IMR-90 (cell line): ENCODE measurements around the gene PSG4. TPM values are rescaled to one million over a fixed set of nuclear protein-coding genes. Genes with fewer than 3 reads are reported as not detected.
"Not testable (repeated sequence)": the region's sequence is repeated elsewhere in the genome, so short reads cannot be mapped to it uniquely, and the experiment has no call there.

Experiments
- ATAC-seq: fragments of 200-7000 bp; cut with Tn5 transposase; 2 replicates; pipeline ENCODE4 v1.9.1; 2020; ENCODE audit warnings: low read depth, mild to moderate bottlenecking, moderate library complexity
- BruUV-seq: library from RNA; stranded (reverse); fragments of 400-500 nt; replicated peaks from 2 replicates; lab custom pipeline; 2021; lab: Mats Ljungman, UMichigan
- CTCF ChIA-PET: fragments of 300-600 bp; formaldehyde crosslinking; extraction: SDS; loops from one replicate; lab custom pipeline; 2021; ENCODE audit warnings: antibody characterized with exemption; lab: Yijun Ruan, JAX
- POLR2A ChIA-PET: fragments of 300-600 bp; sonication (Branson Sonifier 250); formaldehyde crosslinking; loops from one replicate; lab custom pipeline; 2022; ENCODE audit warnings: antibody characterized with exemption; ENCODE audit not compliant: unreplicated experiment; lab: Charles Lee
- DNase-seq: peaks from one replicate; pipeline ENCODE4 v3.0.0; 2013
- H2AFZ ChIP-seq: replicated peaks from 2 replicates; pipeline ENCODE3; 2013; ENCODE audit warnings: low read length, mild to moderate bottlenecking; ENCODE audit not compliant: poor library complexity
- H2AK5ac ChIP-seq: 2 replicates; pipeline ENCODE4 v1.6.1; 2013; ENCODE audit warnings: low read depth, low read length, inconsistent platforms
- H2AK9ac ChIP-seq: replicated peaks from 2 replicates; pipeline ENCODE3; 2013; ENCODE audit warnings: mild to moderate bottlenecking, low read depth, low read length, moderate library complexity; ENCODE audit not compliant: poor library complexity
- H2BK120ac ChIP-seq: 2 replicates; pipeline ENCODE4 v1.6.1; 2013; ENCODE audit warnings: low read depth, low read length, inconsistent platforms
- H2BK15ac ChIP-seq: 3 replicates; pipeline ENCODE4 v1.6.1; 2013; ENCODE audit warnings: low read depth, low read length, inconsistent platforms
- H2BK20ac ChIP-seq: 2 replicates; pipeline ENCODE4 v1.6.1; 2013; ENCODE audit warnings: low read depth, mild to moderate bottlenecking, inconsistent platforms, low read length, moderate library complexity
- H2BK5ac ChIP-seq: 2 replicates; pipeline ENCODE4 v1.6.1; 2013; ENCODE audit warnings: mild to moderate bottlenecking, low read depth, low read length, inconsistent platforms; ENCODE audit not compliant: poor library complexity, severe bottlenecking
- H3K14ac ChIP-seq: replicated peaks from 2 replicates; pipeline ENCODE4 v1.6.1; 2013; ENCODE audit warnings: low read depth, low read length, inconsistent platforms
- H3K18ac ChIP-seq: 2 replicates; pipeline ENCODE4 v1.6.1; 2013; ENCODE audit warnings: low read depth, low read length, control low read depth
- H3K23ac ChIP-seq: 2 replicates; pipeline ENCODE4 v1.6.1; 2013; ENCODE audit warnings: low read depth, low read length, inconsistent platforms
- H3K27ac ChIP-seq: 2 replicates; pipeline ENCODE4 v1.5.1; 2013; ENCODE audit warnings: mild to moderate bottlenecking, control low read depth, low read length; ENCODE audit not compliant: insufficient read depth
- H3K27me3 ChIP-seq: 2 replicates; pipeline ENCODE4 v1.6.1; 2013; ENCODE audit warnings: low read length; ENCODE audit not compliant: control insufficient read depth, insufficient read depth
- H3K36me3 ChIP-seq: 2 replicates; pipeline ENCODE4 v1.6.1; 2013; ENCODE audit warnings: low read length, mixed read lengths; ENCODE audit not compliant: control insufficient read depth, insufficient read depth
- H3K4ac ChIP-seq: 2 replicates; pipeline ENCODE4 v1.6.1; 2013; ENCODE audit warnings: low read depth, low read length, inconsistent platforms
- H3K4me1 ChIP-seq: 2 replicates; pipeline ENCODE4 v1.6.1; 2013; ENCODE audit warnings: low read length, mixed read lengths; ENCODE audit not compliant: control insufficient read depth, insufficient read depth
- H3K4me2 ChIP-seq: 2 replicates; pipeline ENCODE4 v1.6.1; 2013; ENCODE audit warnings: low read depth, mild to moderate bottlenecking, control low read depth, low read length, moderate library complexity
- H3K4me3 ChIP-seq: 2 replicates; pipeline ENCODE4 v1.5.1; 2013; ENCODE audit warnings: low read depth, mild to moderate bottlenecking, control low read depth, low read length, moderate library complexity; ENCODE audit not compliant: insufficient read depth
- H3K56ac ChIP-seq: 2 replicates; pipeline ENCODE4 v1.6.1; 2013; ENCODE audit warnings: low read length, inconsistent platforms; ENCODE audit not compliant: insufficient read depth; ENCODE audit errors: extremely low read depth
- H3K79me1 ChIP-seq, 2 experiments: 2 replicates each; pipeline ENCODE4 v1.6.1; 2013; ENCODE audit warnings: low read length in 2 of 2, inconsistent platforms in 1 of 2, low read depth in 1 of 2
- H3K9ac ChIP-seq: 2 replicates; pipeline ENCODE4 v1.6.1; 2013; ENCODE audit warnings: low read depth, low read length, control low read depth
- H3K9me1 ChIP-seq: 2 replicates; pipeline ENCODE4 v1.6.1; 2013; ENCODE audit warnings: low read length, inconsistent platforms; ENCODE audit not compliant: insufficient read depth
- H3K9me3 ChIP-seq: 2 replicates; pipeline ENCODE4 v1.6.1; 2013; ENCODE audit warnings: low read length; ENCODE audit not compliant: control insufficient read depth, insufficient read depth
- H4K20me1 ChIP-seq: 2 replicates; pipeline ENCODE4 v1.6.1; 2013; ENCODE audit warnings: low read length, inconsistent platforms; ENCODE audit not compliant: insufficient read depth
- H4K5ac ChIP-seq: 2 replicates; pipeline ENCODE4 v1.6.1; 2013; ENCODE audit warnings: mild to moderate bottlenecking, low read depth, low read length, control low read depth
- H4K8ac ChIP-seq, 2 experiments: 2 replicates each; pipeline ENCODE4 v1.6.1; 2013; ENCODE audit warnings: low read depth in 2 of 2, low read length in 2 of 2, control low read depth in 1 of 2, inconsistent platforms in 1 of 2
- H4K91ac ChIP-seq: 2 replicates; pipeline ENCODE4 v1.6.1; 2013; ENCODE audit warnings: low read depth, low read length, inconsistent platforms; ENCODE audit not compliant: insufficient read depth
- WGBS, 2 experiments: methylation state at CpG; one replicate each; pipeline versions ENCODE4 v1.1.5 to v1.1.7; 2013; ENCODE audit warnings: missing lambda C conversion rate in 2 of 2; ENCODE audit not compliant: insufficient read length in 1 of 2; ENCODE audit errors: extremely low coverage in 2 of 2; 5-methylcytosine and 5-hydroxymethylcytosine counted together
- dilution Hi-C: fragments of 300-500 bp; cut with HindIII; formaldehyde crosslinking; loops from one replicate; pipeline ENCODE4 v1.14.3; 2018; ENCODE audit warnings: low sequenced_read_pairs; ENCODE audit not compliant: unreplicated experiment
- in situ Hi-C: fragments of 300-500 bp; cut with MboI; formaldehyde crosslinking; loops from 3 replicates; pipeline ENCODE4 v1.14.3; 2019; ENCODE audit warnings: low sequenced_read_pairs, inconsistent platforms, mixed read lengths
- intact Hi-C: fragments of 100-400 bp; cut with micrococcal nuclease; formaldehyde crosslinking; loops from 2 replicates; pipeline ENCODE4 v1.10.0; 2022
- polyA plus RNA-seq, 3 experiments: library from polyadenylated mRNA; depleted of rRNA; stranded (reverse); fragments of >200 nt; gene quantifications; 2 replicates each; pipeline ENCODE4 v1.2.3, GENCODE V29; 2012; ENCODE audit warnings: low replicate concordance in 1 of 3
- total RNA-seq: library from RNA; depleted of rRNA; stranded (reverse); fragments of >200 nt; gene quantifications from 2 replicates; pipeline ENCODE4 v1.2.3, GENCODE V29; 2012

PSG4 gene
- total and polyA plus RNA-seq, 2 of the 4 experiments (the other 2 are of a cell fraction) = 106 to 223 TPM

- H2BK20ac ChIP-seq, H2BK15ac ChIP-seq, H2BK5ac ChIP-seq, H3K27ac ChIP-seq, H3K4me3 ChIP-seq, H3K4ac ChIP-seq, H3K27me3 ChIP-seq, H3K9me1 ChIP-seq, H3K9me3 ChIP-seq, intact Hi-C loops, H2AK5ac ChIP-seq, DNase-seq, H3K23ac ChIP-seq, H3K4me2 ChIP-seq, H3K18ac ChIP-seq, H3K79me1 ChIP-seq, H4K20me1 ChIP-seq, H3K36me3 ChIP-seq, ATAC-seq, H3K9ac ChIP-seq, CTCF ChIA-PET, H3K4me1 ChIP-seq, H4K8ac ChIP-seq, H2AFZ ChIP-seq, dilution Hi-C loops, BruUV-seq, H4K91ac ChIP-seq, H2AK9ac ChIP-seq, H4K5ac ChIP-seq, H3K56ac ChIP-seq, H3K14ac ChIP-seq, POLR2A ChIA-PET, H2BK120ac ChIP-seq, in situ Hi-C loops: not testable (repeated sequence)
- WGBS, 2 experiments = no CpG with 5 or more reads among the region's 5 CpGs
Measured at GRCh38 chr19:43250296-43250695, 44.9 kb upstream of the PSG4 start.

GRCh38 chr19:43248635-43249002 is 43.2 kb upstream of the PSG4 start:
- BruUV-seq, H2AK5ac ChIP-seq, CTCF ChIA-PET, dilution Hi-C loops, H3K14ac ChIP-seq, ATAC-seq, H2AFZ ChIP-seq, H3K9me3 ChIP-seq, H4K20me1 ChIP-seq, intact Hi-C loops, H4K91ac ChIP-seq, H3K56ac ChIP-seq, H3K36me3 ChIP-seq, H3K27ac ChIP-seq, H3K9me1 ChIP-seq, H3K4me3 ChIP-seq, in situ Hi-C loops, H4K5ac ChIP-seq, H3K27me3 ChIP-seq, H3K4me1 ChIP-seq, POLR2A ChIA-PET, H3K18ac ChIP-seq, H3K79me1 ChIP-seq, H2BK20ac ChIP-seq, DNase-seq, H4K8ac ChIP-seq, H3K23ac ChIP-seq, H2BK15ac ChIP-seq, H3K9ac ChIP-seq, H3K4me2 ChIP-seq, H2AK9ac ChIP-seq, H2BK120ac ChIP-seq, H3K4ac ChIP-seq: not testable (repeated sequence)
- peak overlapping the region; percentile 8 for H2BK5ac ChIP-seq
- WGBS, 2 experiments = no CpG with 5 or more reads among the region's 1 CpG
